Subcutaneous adipose tissue (tissue), 4 donors: Measurements from ENCODE around the gene ATG14. TPM values are rescaled to one million over a fixed set of nuclear protein-coding genes. Genes with fewer than 3 reads are reported as not detected.

ENCODE experiments used
- total RNA-seq, 4 donors: library from RNA; depleted of rRNA; stranded (reverse); fragments of >200 nt; gene quantifications; one replicate each; pipeline ENCODE4 v1.1.0, GENCODE V29; 2016
- TF ChIP-seq, protein P1 (sequence below): fragments of 450-650 bp; IDR thresholded peaks from one replicate; pipeline ENCODE4 v1.5.1; 2016; ENCODE audit warnings: low read depth, mild to moderate bottlenecking, control low read depth, antibody characterized with exemption, moderate library complexity

ATG14 gene
- total RNA-seq, 4 donors from 2014 or later = 15.0 to 24.3 (median 19.7) TPM

DNA sequence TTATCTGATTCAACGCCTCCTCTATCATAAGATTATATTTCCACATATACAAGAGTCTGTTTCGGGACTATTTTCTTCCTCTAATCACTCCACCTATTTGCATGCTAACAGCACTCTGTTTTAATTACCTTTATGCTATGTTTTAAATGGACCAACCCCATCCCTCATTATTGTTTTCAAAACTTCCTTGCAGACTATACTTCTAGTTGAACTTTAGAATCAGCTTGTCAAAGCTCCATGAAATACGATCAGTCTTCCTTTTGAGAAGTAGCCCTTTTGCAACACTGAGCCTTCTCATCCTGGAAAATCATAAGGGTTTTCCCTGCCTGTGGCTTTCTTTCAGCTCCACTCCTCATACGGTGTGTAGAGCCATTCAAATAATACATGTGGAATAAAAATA is 36.9 kb downstream of the ATG14 start:
- TF ChIP-seq, protein P1, sequence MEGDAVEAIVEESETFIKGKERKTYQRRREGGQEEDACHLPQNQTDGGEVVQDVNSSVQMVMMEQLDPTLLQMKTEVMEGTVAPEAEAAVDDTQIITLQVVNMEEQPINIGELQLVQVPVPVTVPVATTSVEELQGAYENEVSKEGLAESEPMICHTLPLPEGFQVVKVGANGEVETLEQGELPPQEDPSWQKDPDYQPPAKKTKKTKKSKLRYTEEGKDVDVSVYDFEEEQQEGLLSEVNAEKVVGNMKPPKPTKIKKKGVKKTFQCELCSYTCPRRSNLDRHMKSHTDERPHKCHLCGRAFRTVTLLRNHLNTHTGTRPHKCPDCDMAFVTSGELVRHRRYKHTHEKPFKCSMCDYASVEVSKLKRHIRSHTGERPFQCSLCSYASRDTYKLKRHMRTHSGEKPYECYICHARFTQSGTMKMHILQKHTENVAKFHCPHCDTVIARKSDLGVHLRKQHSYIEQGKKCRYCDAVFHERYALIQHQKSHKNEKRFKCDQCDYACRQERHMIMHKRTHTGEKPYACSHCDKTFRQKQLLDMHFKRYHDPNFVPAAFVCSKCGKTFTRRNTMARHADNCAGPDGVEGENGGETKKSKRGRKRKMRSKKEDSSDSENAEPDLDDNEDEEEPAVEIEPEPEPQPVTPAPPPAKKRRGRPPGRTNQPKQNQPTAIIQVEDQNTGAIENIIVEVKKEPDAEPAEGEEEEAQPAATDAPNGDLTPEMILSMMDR = no peak

GRCh38 chr14:55373784-55374705 is 37.6 kb downstream of the ATG14 start:
- TF ChIP-seq, protein P1 = no peak

GRCh38 chr14:55372825-55373224 is 38.8 kb downstream of the ATG14 start:
- TF ChIP-seq, protein P1 = no peak

- TF ChIP-seq, protein P1 = no peak
These were observed 39.2 kb downstream of the ATG14 start for GRCh38 chr14:55372423-55372822.

GRCh38 chr14:55370883-55371455 is 40.7 kb downstream of the ATG14 start:
- TF ChIP-seq, protein P1 = no peak

- TF ChIP-seq, protein P1 = no peak
These were observed 45.4 kb downstream of the ATG14 start for GRCh38 chr14:55366271-55366670.

- TF ChIP-seq, protein P1 = no peak
These were observed 50.4 kb downstream of the ATG14 start for GRCh38 chr14:55361190-55361589.
